ENCODE results near the gene TMEM221. TPM values are rescaled to one million over a fixed set of nuclear protein-coding genes. Genes with fewer than 3 reads are reported as not detected.

The TMEM221 gene
- under 1 TPM in 3 of 6 experiments, not detected in 3; 0.12 to 0.19 (median 0.16) TPM for total RNA-seq
- long read RNA-seq = 0 reads

- Histone ChIP-seq H3K4me3 (peak within 1 kb of the TSS; percentile 25 to 42 (median 35)), H3K27me3 (no peaks in the 10 kb centered on the region), H3K9me3 (no peaks in the 10 kb centered on the region), H3K4me1 (peaks cover 0 to 6% (median 0%) of the 10 kb centered on the region in 4 donors), H3K36me3 (no peaks in the 10 kb centered on the region), H3K27ac (no peak within 1 kb of the TSS)
- 7% methylated on average over 21 of the region's 81 CpGs for WGBS (ENCODE audit: insufficient coverage, low coverage, low lambda C conversion rate, missing lambda C conversion rate)
- ATAC-seq = peak; percentile 67 to 79 (median 71)
- DNase-seq = peak in 1 of 3 donors; percentile 47
- peak; percentile 17 to 49 (median 40) for TF ChIP-seq CTCF (IDR thresholded peaks at IDR 0.05)
- TF ChIP-seq POLR2A (IDR thresholded peaks at IDR 0.05) = no peak
- intact Hi-C loops (cut with DNase I) = no loop called here
These were observed at the start of gene TMEM221 for GRCh38 chr19:17448131-17448967. Gene TMEM221, minus strand, starts transcription at chr19:17448668. Its CDS starts 206 bp downstream, at chr19:17448462.

GRCh38 chr19:17497149-17497798, 48.8 kb upstream of the TMEM221 start:
- H3K4me3 ChIP-seq = no peak overlapping the region
- intact Hi-C loops (cut with DNase I) = loop anchor here in 1 of 2 donors (10.0 kb wide), 1 partner anchor 78 kb away; no protein-coding TSS in a partner anchor

GRCh38 chr19:17496337-17496997, 48.0 kb upstream of the TMEM221 start:
- WGBS (ENCODE audit: insufficient coverage, low coverage, low lambda C conversion rate, missing lambda C conversion rate) = 17% methylated on average over 6 of the region's 14 CpGs
- no peaks in the 10 kb centered on the region for H3K4me1 ChIP-seq
- DNase-seq = peak; percentile 71 to 77 (median 73)

More at GRCh38 chr19:17497149-17497798, 48.8 kb upstream of the TMEM221 start:
- Histone ChIP-seq H3K36me3 (no peaks in the 10 kb centered on the region), H3K4me1 (no peaks in the 10 kb centered on the region), H3K9me3 (no peaks in the 10 kb centered on the region), H3K27me3 (no peaks in the 10 kb centered on the region), H3K27ac (no peak overlapping the region)
- ATAC-seq (no peak), DNase-seq (no peak)
- WGBS (ENCODE audit: insufficient coverage, low coverage, low lambda C conversion rate, missing lambda C conversion rate) = 0% methylated on average over 1 of the region's 41 CpGs
- TF ChIP-seq POLR2A (IDR thresholded peaks at IDR 0.05) (no peak), CTCF (IDR thresholded peaks at IDR 0.05) (no peak)

More at GRCh38 chr19:17496337-17496997, 48.0 kb upstream of the TMEM221 start:
- TF ChIP-seq CTCF (IDR thresholded peaks at IDR 0.05) = peak; percentile 79 to 95 (median 88)
- no peak for TF ChIP-seq POLR2A (IDR thresholded peaks at IDR 0.05)
- no peak overlapping the region for H3K27ac ChIP-seq
- intact Hi-C loops (cut with DNase I) = loop anchor here in 1 of 2 donors (10.0 kb wide), 1 partner anchor 78 kb away; no protein-coding TSS in a partner anchor
- no peaks in the 10 kb centered on the region for H3K36me3 ChIP-seq
- no peaks in the 10 kb centered on the region for H3K27me3 ChIP-seq
- no peaks in the 10 kb centered on the region for H3K9me3 ChIP-seq
- no peak overlapping the region for H3K4me3 ChIP-seq
- ATAC-seq = peak; percentile 91 to 94 (median 94)

Data from right lobe of liver (tissue), 6 donors.